ENCODE results near the gene SMYD3.

DNA sequence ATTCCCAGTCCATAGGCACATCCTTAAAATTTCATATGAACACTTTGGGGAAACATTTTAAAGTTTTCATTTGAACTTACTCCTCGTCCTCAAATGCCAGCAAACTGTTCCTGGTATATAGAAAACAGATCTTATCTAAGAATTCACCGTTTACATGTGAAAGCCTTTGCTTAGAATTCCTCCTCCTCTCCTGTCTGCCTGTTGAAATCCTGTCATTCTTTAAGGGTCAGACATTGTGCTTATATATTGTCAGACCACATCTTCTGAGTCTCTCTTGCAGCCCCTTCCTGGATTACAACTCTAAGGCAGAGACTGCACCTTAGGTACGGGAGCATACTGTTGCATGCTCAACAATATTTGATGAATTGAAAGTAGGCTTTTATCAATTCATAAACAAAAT lies 239.7 kb downstream of the SMYD3 start:
- TF ChIP-seq, protein P1, sequence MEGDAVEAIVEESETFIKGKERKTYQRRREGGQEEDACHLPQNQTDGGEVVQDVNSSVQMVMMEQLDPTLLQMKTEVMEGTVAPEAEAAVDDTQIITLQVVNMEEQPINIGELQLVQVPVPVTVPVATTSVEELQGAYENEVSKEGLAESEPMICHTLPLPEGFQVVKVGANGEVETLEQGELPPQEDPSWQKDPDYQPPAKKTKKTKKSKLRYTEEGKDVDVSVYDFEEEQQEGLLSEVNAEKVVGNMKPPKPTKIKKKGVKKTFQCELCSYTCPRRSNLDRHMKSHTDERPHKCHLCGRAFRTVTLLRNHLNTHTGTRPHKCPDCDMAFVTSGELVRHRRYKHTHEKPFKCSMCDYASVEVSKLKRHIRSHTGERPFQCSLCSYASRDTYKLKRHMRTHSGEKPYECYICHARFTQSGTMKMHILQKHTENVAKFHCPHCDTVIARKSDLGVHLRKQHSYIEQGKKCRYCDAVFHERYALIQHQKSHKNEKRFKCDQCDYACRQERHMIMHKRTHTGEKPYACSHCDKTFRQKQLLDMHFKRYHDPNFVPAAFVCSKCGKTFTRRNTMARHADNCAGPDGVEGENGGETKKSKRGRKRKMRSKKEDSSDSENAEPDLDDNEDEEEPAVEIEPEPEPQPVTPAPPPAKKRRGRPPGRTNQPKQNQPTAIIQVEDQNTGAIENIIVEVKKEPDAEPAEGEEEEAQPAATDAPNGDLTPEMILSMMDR (IDR thresholded peaks at IDR 0.05), result no peak
- TF ChIP-seq POLR2A (IDR thresholded peaks at IDR 0.05), result no peak
- TF ChIP-seq POLR2AphosphoS5 (IDR thresholded peaks at IDR 0.05), result no peak
